ENCODE measurements around the gene HPN. TPM values are rescaled to one million over a fixed set of nuclear protein-coding genes. Genes with fewer than 3 reads are reported as not detected.

HPN gene
- total and polyA plus RNA-seq, 2 experiments from 2014 or later = 21.3 to 36.2 TPM

DNA sequence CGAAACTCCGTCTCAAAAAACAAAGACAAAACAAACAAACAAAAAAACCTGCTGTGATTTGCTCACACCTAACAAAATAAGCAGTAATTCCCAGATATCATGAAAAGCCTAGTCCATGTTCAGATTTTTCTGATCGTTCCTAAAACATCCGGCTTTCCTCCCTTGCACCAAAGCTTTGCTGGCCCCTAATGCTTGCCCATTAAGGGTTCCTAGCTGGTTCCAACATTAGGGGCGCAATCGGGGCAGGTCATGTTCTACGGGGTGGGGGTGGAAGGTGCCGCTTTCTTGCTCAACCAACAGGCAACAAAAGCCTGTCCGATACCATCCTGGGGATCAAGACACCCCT, 48.6 kb downstream of the HPN start:
- TF ChIP-seq, protein P1, sequence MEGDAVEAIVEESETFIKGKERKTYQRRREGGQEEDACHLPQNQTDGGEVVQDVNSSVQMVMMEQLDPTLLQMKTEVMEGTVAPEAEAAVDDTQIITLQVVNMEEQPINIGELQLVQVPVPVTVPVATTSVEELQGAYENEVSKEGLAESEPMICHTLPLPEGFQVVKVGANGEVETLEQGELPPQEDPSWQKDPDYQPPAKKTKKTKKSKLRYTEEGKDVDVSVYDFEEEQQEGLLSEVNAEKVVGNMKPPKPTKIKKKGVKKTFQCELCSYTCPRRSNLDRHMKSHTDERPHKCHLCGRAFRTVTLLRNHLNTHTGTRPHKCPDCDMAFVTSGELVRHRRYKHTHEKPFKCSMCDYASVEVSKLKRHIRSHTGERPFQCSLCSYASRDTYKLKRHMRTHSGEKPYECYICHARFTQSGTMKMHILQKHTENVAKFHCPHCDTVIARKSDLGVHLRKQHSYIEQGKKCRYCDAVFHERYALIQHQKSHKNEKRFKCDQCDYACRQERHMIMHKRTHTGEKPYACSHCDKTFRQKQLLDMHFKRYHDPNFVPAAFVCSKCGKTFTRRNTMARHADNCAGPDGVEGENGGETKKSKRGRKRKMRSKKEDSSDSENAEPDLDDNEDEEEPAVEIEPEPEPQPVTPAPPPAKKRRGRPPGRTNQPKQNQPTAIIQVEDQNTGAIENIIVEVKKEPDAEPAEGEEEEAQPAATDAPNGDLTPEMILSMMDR (IDR thresholded peaks at IDR 0.05; ENCODE audit: low read depth, low read length) = no peak
- no peak overlapping the region for H3K4me3 ChIP-seq
- DNase-seq (ENCODE audit: low read depth in 1 of 2, low spot score in 1 of 2) = no peak
- H3K27ac ChIP-seq = no peak overlapping the region
- no peaks in the 10 kb centered on the region for H3K27me3 ChIP-seq
- H3K9me3 ChIP-seq (ENCODE audit: low read depth) = no peaks in the 10 kb centered on the region
- H3K36me3 ChIP-seq = no peaks in the 10 kb centered on the region
- no peaks in the 10 kb centered on the region for H3K4me1 ChIP-seq (ENCODE audit: low read depth)

DNA sequence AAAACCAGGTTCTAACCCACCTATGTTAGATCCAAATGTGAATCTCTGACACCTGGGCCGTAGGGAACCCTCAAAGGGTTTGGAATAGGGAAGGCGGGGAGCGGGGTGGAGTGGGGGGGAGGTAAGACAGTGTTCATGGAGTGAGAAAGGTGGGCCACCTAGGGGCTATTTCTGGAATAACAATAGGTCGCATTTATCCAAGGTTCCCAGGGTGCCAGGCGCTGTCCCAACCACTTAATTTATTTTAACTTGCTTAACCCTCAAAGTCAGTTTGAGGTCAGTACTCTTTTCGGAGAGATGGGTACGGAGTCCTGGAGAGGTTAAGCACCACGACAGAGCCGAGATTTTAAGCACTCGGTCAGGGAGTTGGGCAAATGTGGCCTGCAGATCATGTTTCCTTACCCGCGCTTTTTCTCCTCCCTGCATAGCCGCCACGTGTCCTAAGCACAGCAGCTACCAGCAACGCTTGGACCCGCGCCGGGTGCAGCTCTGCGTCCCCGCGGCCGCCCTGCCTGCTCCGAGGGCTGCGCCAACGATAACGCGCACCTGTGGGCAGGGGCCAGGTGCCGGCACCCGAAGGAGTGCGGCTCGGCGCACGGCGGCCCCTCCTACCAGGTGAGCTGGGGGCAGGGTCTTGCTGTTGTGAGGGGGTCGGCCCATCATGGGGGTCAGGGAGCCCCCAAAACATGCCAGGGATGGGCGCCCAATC, 49.1 kb downstream of the HPN start:
- H3K4me3 ChIP-seq = no peak overlapping the region
- DNase-seq (ENCODE audit: low read depth in 1 of 2, low spot score in 1 of 2) = peak; percentile 75 to 77
- no peaks in the 10 kb centered on the region for H3K36me3 ChIP-seq
- TF ChIP-seq, protein P1 (IDR thresholded peaks at IDR 0.05; ENCODE audit: low read depth, low read length) = peak; percentile 65
- H3K27me3 ChIP-seq = no peaks in the 10 kb centered on the region
- no peak overlapping the region for H3K27ac ChIP-seq
- no peaks in the 10 kb centered on the region for H3K9me3 ChIP-seq (ENCODE audit: low read depth)
- no peaks in the 10 kb centered on the region for H3K4me1 ChIP-seq (ENCODE audit: low read depth)

DNA sequence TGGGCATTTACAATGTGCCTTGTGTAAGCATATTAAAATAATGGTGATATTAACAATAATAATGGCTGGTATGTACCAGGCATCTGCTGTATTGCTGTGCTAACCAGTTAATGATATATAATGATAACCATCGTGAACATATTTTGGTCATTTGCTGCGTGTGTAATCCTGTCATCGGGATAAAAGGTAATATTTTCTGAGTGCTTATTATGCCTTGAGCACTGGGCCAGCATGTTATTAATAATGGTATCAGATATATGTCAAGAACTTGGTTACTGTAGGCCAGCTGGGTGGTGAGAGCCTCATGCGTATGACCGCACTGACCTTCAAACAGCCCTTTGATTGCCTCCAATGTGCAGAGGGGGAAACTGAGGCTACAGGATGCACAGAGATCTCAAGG, 51.9 kb downstream of the HPN start:
- no peaks in the 10 kb centered on the region for H3K4me1 ChIP-seq (ENCODE audit: low read depth)

DNA sequence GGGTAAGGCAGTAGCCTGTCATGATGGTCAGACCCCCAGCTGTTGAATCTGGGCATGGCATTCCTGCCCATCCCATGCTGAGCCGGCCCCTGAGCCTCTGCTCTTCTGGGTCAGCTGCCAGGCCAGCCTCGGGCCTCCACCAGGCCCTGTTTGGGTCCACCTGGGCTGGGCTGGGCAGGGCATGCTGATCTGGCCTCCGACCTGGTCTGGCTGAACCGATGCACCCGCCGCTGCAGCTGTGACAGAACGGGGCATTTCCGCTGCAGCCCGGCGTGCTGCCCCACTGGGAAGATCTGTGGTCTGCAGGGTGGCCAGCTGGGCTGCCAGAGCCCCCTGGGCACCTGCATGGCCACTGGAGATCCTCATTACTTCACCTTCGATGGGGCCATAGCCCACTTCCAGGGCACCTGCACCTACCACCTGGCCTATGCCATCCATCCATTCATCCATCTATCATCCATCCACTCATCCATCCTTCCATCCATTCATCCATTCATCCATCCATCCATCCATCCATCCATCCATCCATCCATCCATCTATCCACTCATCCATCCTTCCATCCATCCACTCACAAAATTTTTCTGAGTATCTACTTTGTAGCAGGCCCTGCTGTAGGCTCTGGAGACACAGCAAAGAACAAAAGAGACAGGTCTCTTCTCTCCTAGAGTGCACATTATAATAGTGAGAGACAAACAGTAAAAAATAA, 52.6 kb downstream of the HPN start:
- H3K27ac ChIP-seq = no peak overlapping the region
- no peak overlapping the region for H3K4me3 ChIP-seq
- no peaks in the 10 kb centered on the region for H3K4me1 ChIP-seq (ENCODE audit: low read depth)
- TF ChIP-seq, protein P1 (IDR thresholded peaks at IDR 0.05; ENCODE audit: low read depth, low read length) = no peak
- no peaks in the 10 kb centered on the region for H3K27me3 ChIP-seq
- no peak for DNase-seq (ENCODE audit: low read depth in 1 of 2, low spot score in 1 of 2)
- H3K36me3 ChIP-seq = no peaks in the 10 kb centered on the region
- H3K9me3 ChIP-seq (ENCODE audit: low read depth) = no peaks in the 10 kb centered on the region

More for the DNA sequence above, 51.9 kb downstream of the HPN start:
- no peaks in the 10 kb centered on the region for H3K27me3 ChIP-seq
- no peak for DNase-seq (ENCODE audit: low read depth in 1 of 2, low spot score in 1 of 2)
- H3K4me3 ChIP-seq = no peak overlapping the region
- H3K27ac ChIP-seq = no peak overlapping the region
- no peaks in the 10 kb centered on the region for H3K9me3 ChIP-seq (ENCODE audit: low read depth)
- no peaks in the 10 kb centered on the region for H3K36me3 ChIP-seq
- TF ChIP-seq, protein P1 (IDR thresholded peaks at IDR 0.05; ENCODE audit: low read depth, low read length) = no peak

DNA sequence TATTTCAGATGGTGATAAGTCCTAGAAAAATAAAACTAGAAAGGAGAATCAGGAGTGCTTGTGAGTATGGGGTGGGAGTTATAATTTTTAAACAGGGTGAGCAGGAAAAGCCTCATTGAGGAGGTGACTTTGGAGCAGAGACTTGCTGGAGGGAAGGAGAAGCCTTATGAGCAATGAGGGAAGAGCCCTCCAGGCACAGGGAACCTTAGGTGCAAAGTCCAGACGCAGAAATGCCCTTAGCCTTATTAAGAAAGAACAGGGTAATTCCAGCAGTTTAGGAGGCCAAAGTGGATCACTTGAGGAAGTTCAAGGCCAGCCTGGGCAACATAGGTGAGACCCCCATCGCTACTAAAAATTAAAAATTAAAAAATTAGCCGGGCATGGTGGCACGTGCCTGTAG, 53.1 kb downstream of the HPN start:
- DNase-seq (ENCODE audit: low read depth in 1 of 2, low spot score in 1 of 2) = no peak
- Histone ChIP-seq H3K9me3 (ENCODE audit: low read depth) (no peaks in the 10 kb centered on the region), H3K36me3 (no peaks in the 10 kb centered on the region), H3K27me3 (no peaks in the 10 kb centered on the region), H3K4me1 (ENCODE audit: low read depth) (no peaks in the 10 kb centered on the region), H3K4me3 (no peak overlapping the region), H3K27ac (no peak overlapping the region)
- TF ChIP-seq, protein P1 (IDR thresholded peaks at IDR 0.05; ENCODE audit: low read depth, low read length) = no peak

Measured in cardiac muscle cell (in vitro differentiated cells and primary cell).